ENCODE data around the gene ZNF780A. TPM values are rescaled to one million over a fixed set of nuclear protein-coding genes. Genes with fewer than 3 reads are reported as not detected.

The ZNF780A gene
- total RNA-seq, 1 experiment from 2014 or later = 31.9 TPM

GRCh38 chr19:40070058-40070457 is 20.7 kb downstream of the ZNF780A start:
- no peak overlapping the region for H3K27ac ChIP-seq (ENCODE audit: low read length)
- no peak overlapping the region for H2AFZ ChIP-seq (ENCODE audit: low read length)
- H3K4me3 ChIP-seq (ENCODE audit: low read length) = no peak overlapping the region
- H3K9me3 ChIP-seq (ENCODE audit: low read length) = peaks cover 59% of the 10 kb centered on the region
- no peaks in the 10 kb centered on the region for H3K27me3 ChIP-seq (ENCODE audit: low read length)
- no peaks in the 10 kb centered on the region for H3K79me2 ChIP-seq (ENCODE audit: low read length)
- no peaks in the 10 kb centered on the region for H3K9me2 ChIP-seq (replicated peaks; ENCODE audit: insufficient read depth, low read length)
- H3K4me1 ChIP-seq (ENCODE audit: low read length) = no peaks in the 10 kb centered on the region
- no peak overlapping the region for H3K4me2 ChIP-seq (ENCODE audit: low read depth, low read length, poor library complexity, severe bottlenecking)
- peaks cover 37% of the 10 kb centered on the region for H3K36me3 ChIP-seq (ENCODE audit: insufficient read depth, low read length)
- H3K9ac ChIP-seq (ENCODE audit: low read length) = no peak overlapping the region
- H4K20me1 ChIP-seq (ENCODE audit: insufficient read depth, low read depth, low read length) = no peaks in the 10 kb centered on the region
- no peak for DNase-seq

GRCh38 chr19:40059624-40060023 is 31.1 kb downstream of the ZNF780A start:
- Histone ChIP-seq H3K9ac (ENCODE audit: low read length) (no peak overlapping the region), H3K27ac (ENCODE audit: low read length) (no peak overlapping the region), H3K4me1 (ENCODE audit: low read length) (peaks cover 17% of the 10 kb centered on the region), H3K4me2 (ENCODE audit: low read depth, low read length, poor library complexity, severe bottlenecking) (no peak overlapping the region), H3K27me3 (ENCODE audit: low read length) (no peaks in the 10 kb centered on the region; the same call in 1 of the 2 replicates), H4K20me1 (ENCODE audit: insufficient read depth, low read depth, low read length) (no peaks in the 10 kb centered on the region), H3K36me3 (ENCODE audit: insufficient read depth, low read length) (no peaks in the 10 kb centered on the region; the same call in 1 of the 2 replicates), H3K9me2 (replicated peaks; ENCODE audit: insufficient read depth, low read length) (no peaks in the 10 kb centered on the region), H3K9me3 (ENCODE audit: low read length) (peaks cover 30% of the 10 kb centered on the region), H3K79me2 (ENCODE audit: low read length) (peaks cover 14% of the 10 kb centered on the region), H3K4me3 (ENCODE audit: low read length) (no peak overlapping the region), H2AFZ (ENCODE audit: low read length) (no peak overlapping the region)
- no peak for DNase-seq

DNA sequence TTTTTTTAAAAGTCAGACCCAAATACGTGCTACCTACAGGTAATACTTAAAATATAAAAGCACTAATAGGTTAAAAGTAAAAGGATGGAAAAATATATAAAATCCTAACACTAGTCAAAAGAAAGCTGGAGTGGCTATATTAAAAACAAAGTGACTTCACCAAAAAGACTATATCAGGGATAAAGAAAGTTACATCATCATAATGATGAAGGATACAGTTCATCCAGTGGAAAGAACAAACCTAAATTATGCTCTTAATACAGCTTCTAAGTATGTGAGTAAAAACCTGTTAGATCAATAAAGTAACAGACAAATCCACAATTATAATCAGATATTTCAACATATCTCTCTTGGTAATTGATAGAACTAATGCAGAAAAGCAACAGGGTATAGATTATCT is 33.6 kb downstream of the ZNF780A start:
- peaks cover 17% of the 10 kb centered on the region for H3K4me1 ChIP-seq (ENCODE audit: low read length)
- peaks cover 15% of the 10 kb centered on the region; the same call in 1 of the 2 replicates for H3K36me3 ChIP-seq (ENCODE audit: insufficient read depth, low read length)
- H3K4me3 ChIP-seq (ENCODE audit: low read length) = peak overlapping the region; percentile 86
- no peak for DNase-seq
- H3K9ac ChIP-seq (ENCODE audit: low read length) = no peak overlapping the region
- no peaks in the 10 kb centered on the region for H4K20me1 ChIP-seq (ENCODE audit: insufficient read depth, low read depth, low read length)
- H3K9me3 ChIP-seq (ENCODE audit: low read length) = peaks cover 31% of the 10 kb centered on the region
- H3K27ac ChIP-seq (ENCODE audit: low read length) = no peak overlapping the region
- H3K9me2 ChIP-seq (replicated peaks; ENCODE audit: insufficient read depth, low read length) = no peaks in the 10 kb centered on the region
- peaks cover 38% of the 10 kb centered on the region for H3K79me2 ChIP-seq (ENCODE audit: low read length)
- no peak overlapping the region for H2AFZ ChIP-seq (ENCODE audit: low read length)
- H3K27me3 ChIP-seq (ENCODE audit: low read length) = no peaks in the 10 kb centered on the region; the same call in 1 of the 2 replicates
- H3K4me2 ChIP-seq (ENCODE audit: low read depth, low read length, poor library complexity, severe bottlenecking) = peak overlapping the region; percentile 79

DNA sequence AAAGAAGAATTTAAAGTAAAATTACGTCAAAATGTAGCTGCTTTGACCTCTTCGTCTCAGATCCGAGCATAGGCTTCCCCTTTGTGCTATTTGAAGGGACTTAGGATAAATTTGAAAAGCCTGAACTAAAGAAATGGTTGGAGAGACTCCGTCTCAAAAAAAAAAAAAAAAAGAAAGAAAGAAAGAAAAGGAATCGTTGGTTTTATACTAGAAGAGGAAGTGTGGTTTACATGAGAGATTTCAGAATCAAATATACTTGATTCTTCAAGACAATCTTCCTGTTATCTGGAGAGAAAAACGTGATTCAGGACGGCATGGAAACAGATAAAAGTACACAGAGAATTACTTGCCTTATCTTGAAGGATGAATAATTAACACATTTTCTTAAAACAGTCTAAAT is 34.2 kb downstream of the ZNF780A start:
- Histone ChIP-seq H3K4me3 (ENCODE audit: low read length) (peak overlapping the region; percentile 86), H3K36me3 (ENCODE audit: insufficient read depth, low read length) (peaks cover 18% of the 10 kb centered on the region; the same call in 1 of the 2 replicates), H3K4me2 (ENCODE audit: low read depth, low read length, poor library complexity, severe bottlenecking) (peak overlapping the region; percentile 79), H3K9me2 (replicated peaks; ENCODE audit: insufficient read depth, low read length) (no peaks in the 10 kb centered on the region), H3K27me3 (ENCODE audit: low read length) (no peaks in the 10 kb centered on the region; the same call in 1 of the 2 replicates), H3K9me3 (ENCODE audit: low read length) (peaks cover 31% of the 10 kb centered on the region), H2AFZ (ENCODE audit: low read length) (peak overlapping the region; percentile 94), H3K9ac (ENCODE audit: low read length) (peak overlapping the region; percentile 84), H3K27ac (ENCODE audit: low read length) (peak overlapping the region; percentile 58), H4K20me1 (ENCODE audit: insufficient read depth, low read depth, low read length) (no peaks in the 10 kb centered on the region), H3K79me2 (ENCODE audit: low read length) (peaks cover 45% of the 10 kb centered on the region), H3K4me1 (ENCODE audit: low read length) (peaks cover 17% of the 10 kb centered on the region)
- DNase-seq = no peak

- H3K9me3 ChIP-seq (ENCODE audit: low read length) = peaks cover 31% of the 10 kb centered on the region
- peaks cover 18% of the 10 kb centered on the region; the same call in 1 of the 2 replicates for H3K36me3 ChIP-seq (ENCODE audit: insufficient read depth, low read length)
- peak within 1 kb of the TSS; percentile 86 for H3K4me3 ChIP-seq (ENCODE audit: low read length)
- DNase-seq = peak; percentile 90
- peak within 1 kb of the TSS; percentile 94 for H2AFZ ChIP-seq (ENCODE audit: low read length)
- H3K9me2 ChIP-seq (replicated peaks; ENCODE audit: insufficient read depth, low read length) = no peaks in the 10 kb centered on the region
- no peaks in the 10 kb centered on the region for H4K20me1 ChIP-seq (ENCODE audit: insufficient read depth, low read depth, low read length)
- peaks cover 17% of the 10 kb centered on the region for H3K4me1 ChIP-seq (ENCODE audit: low read length)
- H3K79me2 ChIP-seq (ENCODE audit: low read length) = peaks cover 50% of the 10 kb centered on the region
- peak within 1 kb of the TSS; percentile 84 for H3K9ac ChIP-seq (ENCODE audit: low read length)
- peak within 1 kb of the TSS; percentile 79 for H3K4me2 ChIP-seq (ENCODE audit: low read depth, low read length, poor library complexity, severe bottlenecking)
- H3K27ac ChIP-seq (ENCODE audit: low read length) = peak within 1 kb of the TSS; percentile 58
- no peaks in the 10 kb centered on the region; the same call in 1 of the 2 replicates for H3K27me3 ChIP-seq (ENCODE audit: low read length)
Observed at GRCh38 chr19:40055832-40056504, 34.8 kb downstream of the ZNF780A start, which contains the start of gene ZNF780B. TSS of gene ZNF780B (minus strand) at chr19:40056231. CDS start at chr19:40050332, 5,899 bp downstream.

DNA sequence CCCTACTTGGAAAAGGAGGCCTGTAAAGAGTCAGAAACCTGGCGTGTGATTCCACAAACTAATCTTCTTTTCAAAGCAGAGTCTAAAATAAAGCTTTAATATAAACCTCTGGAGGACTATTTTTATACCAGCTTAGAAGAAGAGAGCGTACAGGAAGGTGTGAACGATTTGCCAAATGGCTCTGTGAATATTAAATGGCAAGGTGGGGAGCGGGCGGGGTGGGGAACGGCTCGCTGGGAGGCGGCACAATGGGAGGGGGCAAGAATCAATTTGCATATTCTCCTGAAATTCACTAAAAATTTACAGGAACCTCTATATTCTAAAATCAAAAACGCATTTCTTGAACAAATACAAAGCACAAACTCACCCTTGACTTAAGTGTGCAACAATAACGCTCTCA is 35.7 kb downstream of the ZNF780A start:
- no peak overlapping the region for H2AFZ ChIP-seq (ENCODE audit: low read length)
- peak overlapping the region; percentile 79 for H3K4me2 ChIP-seq (ENCODE audit: low read depth, low read length, poor library complexity, severe bottlenecking)
- H3K9me2 ChIP-seq (replicated peaks; ENCODE audit: insufficient read depth, low read length) = no peaks in the 10 kb centered on the region
- H3K4me3 ChIP-seq (ENCODE audit: low read length) = peak overlapping the region; percentile 86
- H3K27ac ChIP-seq (ENCODE audit: low read length) = no peak overlapping the region
- H3K4me1 ChIP-seq (ENCODE audit: low read length) = peaks cover 17% of the 10 kb centered on the region
- DNase-seq = no peak
- no peaks in the 10 kb centered on the region for H4K20me1 ChIP-seq (ENCODE audit: insufficient read depth, low read depth, low read length)
- peaks cover 25% of the 10 kb centered on the region for H3K36me3 ChIP-seq (ENCODE audit: insufficient read depth, low read length)
- peak overlapping the region; percentile 84 for H3K9ac ChIP-seq (ENCODE audit: low read length)
- peaks cover 34% of the 10 kb centered on the region for H3K9me3 ChIP-seq (ENCODE audit: low read length)
- no peaks in the 10 kb centered on the region; the same call in 1 of the 2 replicates for H3K27me3 ChIP-seq (ENCODE audit: low read length)
- H3K79me2 ChIP-seq (ENCODE audit: low read length) = peaks cover 59% of the 10 kb centered on the region

DNA sequence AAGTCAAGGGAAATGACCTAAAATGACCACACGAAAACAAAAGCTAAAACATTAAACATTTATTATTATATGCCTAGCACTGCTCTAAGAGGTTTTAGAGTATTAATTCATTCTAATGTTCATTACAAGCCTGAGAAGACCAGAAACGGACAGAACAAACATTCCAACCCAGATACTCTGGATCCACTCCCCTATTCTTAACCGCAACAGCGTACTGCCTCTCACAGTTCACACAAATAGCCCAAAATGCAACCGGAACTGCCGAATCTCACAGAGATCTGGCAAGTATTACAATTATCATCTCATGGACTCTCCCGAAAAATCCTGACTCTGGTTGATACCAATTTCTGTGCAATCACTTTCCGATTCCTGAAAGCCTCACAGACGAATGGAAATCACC is 36.1 kb downstream of the ZNF780A start:
- Histone ChIP-seq H3K27ac (ENCODE audit: low read length) (no peak overlapping the region), H3K9me2 (replicated peaks; ENCODE audit: insufficient read depth, low read length) (no peaks in the 10 kb centered on the region), H2AFZ (ENCODE audit: low read length) (no peak overlapping the region), H3K4me3 (ENCODE audit: low read length) (peak overlapping the region; percentile 86), H3K36me3 (ENCODE audit: insufficient read depth, low read length) (peaks cover 26% of the 10 kb centered on the region), H3K4me1 (ENCODE audit: low read length) (peaks cover 17% of the 10 kb centered on the region), H3K4me2 (ENCODE audit: low read depth, low read length, poor library complexity, severe bottlenecking) (peak overlapping the region; percentile 79), H3K27me3 (ENCODE audit: low read length) (no peaks in the 10 kb centered on the region; the same call in 1 of the 2 replicates), H3K9me3 (ENCODE audit: low read length) (peaks cover 31% of the 10 kb centered on the region), H3K9ac (ENCODE audit: low read length) (no peak overlapping the region; the same call in 1 of the 2 replicates), H3K79me2 (ENCODE audit: low read length) (peaks cover 60% of the 10 kb centered on the region), H4K20me1 (ENCODE audit: insufficient read depth, low read depth, low read length) (no peaks in the 10 kb centered on the region)
- no peak for DNase-seq

GRCh38 chr19:40053491-40053890 is 37.3 kb downstream of the ZNF780A start:
- Histone ChIP-seq H3K36me3 (ENCODE audit: insufficient read depth, low read length) (peaks cover 37% of the 10 kb centered on the region), H2AFZ (ENCODE audit: low read length) (no peak overlapping the region), H3K27me3 (ENCODE audit: low read length) (no peaks in the 10 kb centered on the region; the same call in 1 of the 2 replicates), H3K9me3 (ENCODE audit: low read length) (peaks cover 26% of the 10 kb centered on the region), H4K20me1 (ENCODE audit: insufficient read depth, low read depth, low read length) (no peaks in the 10 kb centered on the region), H3K4me1 (ENCODE audit: low read length) (peaks cover 17% of the 10 kb centered on the region), H3K4me3 (ENCODE audit: low read length) (no peak overlapping the region), H3K79me2 (ENCODE audit: low read length) (peaks cover 64% of the 10 kb centered on the region), H3K9me2 (replicated peaks; ENCODE audit: insufficient read depth, low read length) (no peaks in the 10 kb centered on the region), H3K4me2 (ENCODE audit: low read depth, low read length, poor library complexity, severe bottlenecking) (no peak overlapping the region), H3K9ac (ENCODE audit: low read length) (no peak overlapping the region), H3K27ac (ENCODE audit: low read length) (no peak overlapping the region)
- DNase-seq = no peak

Data from Karpas-422 (cell line).